Hepatocyte (in vitro differentiated cells): ENCODE results near the gene TRMT11. TPM values are rescaled to one million over a fixed set of nuclear protein-coding genes. Genes with fewer than 3 reads are reported as not detected.
A peak's percentile ranks its signal among the peaks of the same experiment; 100 is the strongest.
"Not testable (repeated sequence)": the region's sequence is repeated elsewhere in the genome, so short reads cannot be mapped to it uniquely, and the experiment has no call there.

Experiments
- DNase-seq: peaks from one replicate; pipeline ENCODE4 v3.0.0-alpha.2; 2016; ENCODE audit warnings: low spot score
- H2AFZ ChIP-seq: fragments of 200-600 bp; sonication (generic); 2 replicates; pipeline ENCODE4 v1.6.0; 2016; ENCODE audit warnings: antibody characterized with exemption, mild to moderate bottlenecking
- H3K27ac ChIP-seq: fragments of 200-600 bp; sonication (generic); 2 replicates; pipeline ENCODE4 v1.5.1; 2016; ENCODE audit warnings: mild to moderate bottlenecking
- H3K27me3 ChIP-seq: fragments of 200-600 bp; sonication (generic); 2 replicates; pipeline ENCODE4 v1.6.1; 2016
- H3K36me3 ChIP-seq: fragments of 200-600 bp; sonication (generic); replicated peaks from 2 replicates; pipeline ENCODE4 v1.5.1; 2016; ENCODE audit warnings: low read depth; ENCODE audit not compliant: insufficient read depth
- H3K4me1 ChIP-seq: fragments of 200-600 bp; sonication (generic); 2 replicates; pipeline ENCODE4 v1.5.1; 2016; ENCODE audit warnings: mild to moderate bottlenecking, moderate library complexity; ENCODE audit not compliant: insufficient read depth
- H3K4me2 ChIP-seq: fragments of 200-600 bp; sonication (generic); 2 replicates; pipeline ENCODE4 v1.6.0; 2016
- H3K4me3 ChIP-seq: fragments of 200-600 bp; sonication (generic); 2 replicates; pipeline ENCODE4 v1.5.1; 2016; ENCODE audit warnings: mild to moderate bottlenecking
- H3K79me2 ChIP-seq: fragments of 200-600 bp; sonication (generic); 2 replicates; pipeline ENCODE4 v1.6.0; 2017; ENCODE audit warnings: mild to moderate bottlenecking
- H3K9me2 ChIP-seq: fragments of 200-600 bp; sonication (generic); replicated peaks from 2 replicates; pipeline ENCODE4 v1.6.0; 2017; ENCODE audit warnings: mild to moderate bottlenecking; ENCODE audit not compliant: insufficient read depth
- H3K9me3 ChIP-seq: fragments of 200-600 bp; sonication (generic); 2 replicates; pipeline ENCODE4 v1.5.1; 2016; ENCODE audit warnings: low read depth, mild to moderate bottlenecking
- H4K20me1 ChIP-seq: fragments of 200-600 bp; sonication (generic); 2 replicates; pipeline ENCODE4 v1.6.0; 2016; ENCODE audit warnings: mild to moderate bottlenecking; ENCODE audit not compliant: insufficient read depth, poor library complexity, severe bottlenecking
- EZH2 ChIP-seq: fragments of 200-600 bp; sonication (generic); IDR thresholded peaks from 2 replicates; pipeline ENCODE4 v1.6.1; 2016; ENCODE audit warnings: antibody characterized with exemption, mild to moderate bottlenecking, borderline replicate concordance
- EZH2phosphoT487 ChIP-seq: fragments of 200-600 bp; sonication (generic); IDR thresholded peaks from one replicate; pipeline ENCODE4 v1.6.1; 2018; ENCODE audit warnings: antibody characterized with exemption, mild to moderate bottlenecking, low read depth, moderate library complexity; ENCODE audit not compliant: unreplicated experiment, severe bottlenecking
- WGBS: methylation state at CpG from one replicate; pipeline ENCODE4 v1.1.6; 2016; ENCODE audit warnings: low lambda C conversion rate; ENCODE audit errors: missing lambda C conversion rate; 5-methylcytosine and 5-hydroxymethylcytosine counted together
- polyA plus RNA-seq: library from polyadenylated mRNA; unstranded; fragments of >200 nt; fragmentation: Nextera tagmentation; extraction: Ambion mirVana; gene quantifications from 2 replicates; pipeline ENCODE4 v1.2.1, GENCODE V29; 2016
- total RNA-seq: library from RNA; depleted of rRNA; stranded (reverse); fragments of >200 nt; gene quantifications from 2 replicates; pipeline ENCODE4 v1.2.3, GENCODE V29; 2014
- TF ChIP-seq, protein P1 (sequence below): fragments of 200-600 bp; sonication (generic); IDR thresholded peaks from 2 replicates; pipeline ENCODE4 v1.5.1; 2016; ENCODE audit warnings: antibody characterized with exemption, mild to moderate bottlenecking; ENCODE audit not compliant: poor library complexity

Gene TRMT11
- total and polyA plus RNA-seq, 2 experiments from 2014 or later, result 18.6 to 27.6 TPM

- H3K9me3 ChIP-seq, result no peaks in the 10 kb centered on the region
- no peaks in the 10 kb centered on the region for H3K9me2 ChIP-seq
- WGBS, result 49% methylated on average over 4 of the region's 4 CpGs
- no peaks in the 10 kb centered on the region for H3K79me2 ChIP-seq
- H3K36me3 ChIP-seq, result no peaks in the 10 kb centered on the region
- no peaks in the 10 kb centered on the region for H3K27me3 ChIP-seq
- TF ChIP-seq EZH2 (no peak), EZH2phosphoT487 (no peak)
- TF ChIP-seq, protein P1, sequence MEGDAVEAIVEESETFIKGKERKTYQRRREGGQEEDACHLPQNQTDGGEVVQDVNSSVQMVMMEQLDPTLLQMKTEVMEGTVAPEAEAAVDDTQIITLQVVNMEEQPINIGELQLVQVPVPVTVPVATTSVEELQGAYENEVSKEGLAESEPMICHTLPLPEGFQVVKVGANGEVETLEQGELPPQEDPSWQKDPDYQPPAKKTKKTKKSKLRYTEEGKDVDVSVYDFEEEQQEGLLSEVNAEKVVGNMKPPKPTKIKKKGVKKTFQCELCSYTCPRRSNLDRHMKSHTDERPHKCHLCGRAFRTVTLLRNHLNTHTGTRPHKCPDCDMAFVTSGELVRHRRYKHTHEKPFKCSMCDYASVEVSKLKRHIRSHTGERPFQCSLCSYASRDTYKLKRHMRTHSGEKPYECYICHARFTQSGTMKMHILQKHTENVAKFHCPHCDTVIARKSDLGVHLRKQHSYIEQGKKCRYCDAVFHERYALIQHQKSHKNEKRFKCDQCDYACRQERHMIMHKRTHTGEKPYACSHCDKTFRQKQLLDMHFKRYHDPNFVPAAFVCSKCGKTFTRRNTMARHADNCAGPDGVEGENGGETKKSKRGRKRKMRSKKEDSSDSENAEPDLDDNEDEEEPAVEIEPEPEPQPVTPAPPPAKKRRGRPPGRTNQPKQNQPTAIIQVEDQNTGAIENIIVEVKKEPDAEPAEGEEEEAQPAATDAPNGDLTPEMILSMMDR, result no peak
- H3K4me2 ChIP-seq, result no peak overlapping the region
- H2AFZ ChIP-seq, result no peak overlapping the region
- no peak overlapping the region for H3K4me3 ChIP-seq
- H4K20me1 ChIP-seq, result no peaks in the 10 kb centered on the region
- no peak for DNase-seq
- peak overlapping the region; percentile 62 for H3K27ac ChIP-seq
- H3K4me1 ChIP-seq, result peaks cover 14% of the 10 kb centered on the region
Measured at GRCh38 chr6:126055449-126055848, 69.1 kb downstream of the TRMT11 start.

- H3K4me1 ChIP-seq, result peaks cover 14% of the 10 kb centered on the region
- H3K27ac ChIP-seq, result no peak overlapping the region
- WGBS, result 71% methylated on average over 5 of the region's 5 CpGs
- no peaks in the 10 kb centered on the region for H4K20me1 ChIP-seq
- TF ChIP-seq EZH2, result no peak
- TF ChIP-seq EZH2phosphoT487, result no peak
- no peaks in the 10 kb centered on the region for H3K9me2 ChIP-seq
- no peak overlapping the region for H2AFZ ChIP-seq
- no peak overlapping the region for H3K4me3 ChIP-seq
- no peaks in the 10 kb centered on the region for H3K79me2 ChIP-seq
- DNase-seq, result no peak
- H3K27me3 ChIP-seq, result no peaks in the 10 kb centered on the region
- no peak overlapping the region for H3K4me2 ChIP-seq
- H3K9me3 ChIP-seq, result no peaks in the 10 kb centered on the region
- no peaks in the 10 kb centered on the region for H3K36me3 ChIP-seq
Measured at GRCh38 chr6:126056355-126057004, 70.1 kb downstream of the TRMT11 start.

- not testable (repeated sequence) for DNase-seq, H3K9me2 ChIP-seq, H4K20me1 ChIP-seq, H3K27me3 ChIP-seq, H3K9me3 ChIP-seq, H2AFZ ChIP-seq, H3K27ac ChIP-seq, H3K4me3 ChIP-seq, H3K36me3 ChIP-seq, H3K79me2 ChIP-seq, H3K4me2 ChIP-seq
- 93% methylated on average over 2 of the region's 3 CpGs for WGBS
- H3K4me1 ChIP-seq, result peaks cover 21% of the 10 kb centered on the region
Measured at GRCh38 chr6:126058085-126058484, 71.7 kb downstream of the TRMT11 start.

DNA sequence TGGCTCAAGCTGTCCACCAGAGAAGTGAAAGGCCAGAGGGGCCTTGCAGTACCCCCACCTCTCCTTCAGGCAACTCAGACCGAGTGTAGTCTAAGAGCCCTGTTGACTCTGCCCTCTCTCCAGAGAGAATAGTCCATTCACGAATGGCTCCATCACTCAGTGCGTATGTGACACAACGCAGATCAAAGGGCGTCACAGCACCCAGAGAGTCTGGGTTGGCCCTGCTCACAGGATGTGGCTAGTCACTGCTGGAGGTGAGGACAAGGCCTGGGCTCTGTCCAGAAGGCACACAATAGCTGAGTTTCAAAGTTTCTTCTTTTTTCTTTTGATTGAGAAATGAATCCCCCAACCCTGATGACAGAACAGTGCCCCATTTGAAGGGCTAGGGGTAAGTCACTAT, 74.1 kb downstream of the TRMT11 start:
- peaks cover 30% of the 10 kb centered on the region for H3K4me1 ChIP-seq
- no peak for DNase-seq
- no peaks in the 10 kb centered on the region for H3K27me3 ChIP-seq
- TF ChIP-seq, protein P1, result no peak
- TF ChIP-seq EZH2phosphoT487 (no peak), EZH2 (no peak)
- H3K4me2 ChIP-seq, result no peak overlapping the region
- H3K4me3 ChIP-seq, result no peak overlapping the region
- no peaks in the 10 kb centered on the region for H3K36me3 ChIP-seq
- 86% methylated on average over 5 of the region's 5 CpGs for WGBS
- H4K20me1 ChIP-seq, result no peaks in the 10 kb centered on the region
- no peak overlapping the region for H2AFZ ChIP-seq
- H3K79me2 ChIP-seq, result no peaks in the 10 kb centered on the region
- H3K9me2 ChIP-seq, result no peaks in the 10 kb centered on the region
- H3K9me3 ChIP-seq, result no peaks in the 10 kb centered on the region
- no peak overlapping the region for H3K27ac ChIP-seq
